ENCODE data around the gene WWC1. TPM values are rescaled to one million over a fixed set of nuclear protein-coding genes. Genes with fewer than 3 reads are reported as not detected.

WWC1 gene
- total and polyA plus RNA-seq, 9 of the 15 experiments (the other 6 are each of a cell fraction or from before 2014, with no cell fraction given), result under 0.01 to 0.54 (median 0.42) TPM; not detected in 6

- no peak for TF ChIP-seq KLF10 (CRISPR knock-in tag; IDR thresholded peaks at IDR 0.05)
- no peak for TF ChIP-seq RBFOX2 (IDR thresholded peaks at IDR 0.05; ENCODE audit: low read depth, low read length)
- no peak for TF ChIP-seq TBP (optimal IDR thresholded peaks at IDR 0.05; ENCODE audit: low read depth, low read length)
- no peak for TF ChIP-seq ZC3H4 (CRISPR knock-in tag; IDR thresholded peaks at IDR 0.05; ENCODE audit: borderline replicate concordance)
- TF ChIP-seq, protein P1, sequence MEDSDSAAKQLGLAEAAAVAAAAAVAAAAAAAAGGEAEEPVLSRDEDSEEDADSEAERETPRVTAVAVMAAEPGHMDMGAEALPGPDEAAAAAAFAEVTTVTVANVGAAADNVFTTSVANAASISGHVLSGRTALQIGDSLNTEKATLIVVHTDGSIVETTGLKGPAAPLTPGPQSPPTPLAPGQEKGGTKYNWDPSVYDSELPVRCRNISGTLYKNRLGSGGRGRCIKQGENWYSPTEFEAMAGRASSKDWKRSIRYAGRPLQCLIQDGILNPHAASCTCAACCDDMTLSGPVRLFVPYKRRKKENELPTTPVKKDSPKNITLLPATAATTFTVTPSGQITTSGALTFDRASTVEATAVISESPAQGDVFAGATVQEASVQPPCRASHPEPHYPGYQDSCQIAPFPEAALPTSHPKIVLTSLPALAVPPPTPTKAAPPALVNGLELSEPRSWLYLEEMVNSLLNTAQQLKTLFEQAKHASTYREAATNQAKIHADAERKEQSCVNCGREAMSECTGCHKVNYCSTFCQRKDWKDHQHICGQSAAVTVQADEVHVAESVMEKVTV (CRISPR knock-in tag; IDR thresholded peaks at IDR 0.05), result no peak
- no peak for TF ChIP-seq ETS2 (tag; IDR thresholded peaks at IDR 0.05; ENCODE audit: borderline replicate concordance, poor library complexity, severe bottlenecking)
- no peak for TF ChIP-seq FOXA1 (IDR thresholded peaks at IDR 0.05; ENCODE audit: borderline replicate concordance)
- no peak for TF ChIP-seq SMARCA5 (IDR thresholded peaks at IDR 0.05)
- TF ChIP-seq, protein P2, sequence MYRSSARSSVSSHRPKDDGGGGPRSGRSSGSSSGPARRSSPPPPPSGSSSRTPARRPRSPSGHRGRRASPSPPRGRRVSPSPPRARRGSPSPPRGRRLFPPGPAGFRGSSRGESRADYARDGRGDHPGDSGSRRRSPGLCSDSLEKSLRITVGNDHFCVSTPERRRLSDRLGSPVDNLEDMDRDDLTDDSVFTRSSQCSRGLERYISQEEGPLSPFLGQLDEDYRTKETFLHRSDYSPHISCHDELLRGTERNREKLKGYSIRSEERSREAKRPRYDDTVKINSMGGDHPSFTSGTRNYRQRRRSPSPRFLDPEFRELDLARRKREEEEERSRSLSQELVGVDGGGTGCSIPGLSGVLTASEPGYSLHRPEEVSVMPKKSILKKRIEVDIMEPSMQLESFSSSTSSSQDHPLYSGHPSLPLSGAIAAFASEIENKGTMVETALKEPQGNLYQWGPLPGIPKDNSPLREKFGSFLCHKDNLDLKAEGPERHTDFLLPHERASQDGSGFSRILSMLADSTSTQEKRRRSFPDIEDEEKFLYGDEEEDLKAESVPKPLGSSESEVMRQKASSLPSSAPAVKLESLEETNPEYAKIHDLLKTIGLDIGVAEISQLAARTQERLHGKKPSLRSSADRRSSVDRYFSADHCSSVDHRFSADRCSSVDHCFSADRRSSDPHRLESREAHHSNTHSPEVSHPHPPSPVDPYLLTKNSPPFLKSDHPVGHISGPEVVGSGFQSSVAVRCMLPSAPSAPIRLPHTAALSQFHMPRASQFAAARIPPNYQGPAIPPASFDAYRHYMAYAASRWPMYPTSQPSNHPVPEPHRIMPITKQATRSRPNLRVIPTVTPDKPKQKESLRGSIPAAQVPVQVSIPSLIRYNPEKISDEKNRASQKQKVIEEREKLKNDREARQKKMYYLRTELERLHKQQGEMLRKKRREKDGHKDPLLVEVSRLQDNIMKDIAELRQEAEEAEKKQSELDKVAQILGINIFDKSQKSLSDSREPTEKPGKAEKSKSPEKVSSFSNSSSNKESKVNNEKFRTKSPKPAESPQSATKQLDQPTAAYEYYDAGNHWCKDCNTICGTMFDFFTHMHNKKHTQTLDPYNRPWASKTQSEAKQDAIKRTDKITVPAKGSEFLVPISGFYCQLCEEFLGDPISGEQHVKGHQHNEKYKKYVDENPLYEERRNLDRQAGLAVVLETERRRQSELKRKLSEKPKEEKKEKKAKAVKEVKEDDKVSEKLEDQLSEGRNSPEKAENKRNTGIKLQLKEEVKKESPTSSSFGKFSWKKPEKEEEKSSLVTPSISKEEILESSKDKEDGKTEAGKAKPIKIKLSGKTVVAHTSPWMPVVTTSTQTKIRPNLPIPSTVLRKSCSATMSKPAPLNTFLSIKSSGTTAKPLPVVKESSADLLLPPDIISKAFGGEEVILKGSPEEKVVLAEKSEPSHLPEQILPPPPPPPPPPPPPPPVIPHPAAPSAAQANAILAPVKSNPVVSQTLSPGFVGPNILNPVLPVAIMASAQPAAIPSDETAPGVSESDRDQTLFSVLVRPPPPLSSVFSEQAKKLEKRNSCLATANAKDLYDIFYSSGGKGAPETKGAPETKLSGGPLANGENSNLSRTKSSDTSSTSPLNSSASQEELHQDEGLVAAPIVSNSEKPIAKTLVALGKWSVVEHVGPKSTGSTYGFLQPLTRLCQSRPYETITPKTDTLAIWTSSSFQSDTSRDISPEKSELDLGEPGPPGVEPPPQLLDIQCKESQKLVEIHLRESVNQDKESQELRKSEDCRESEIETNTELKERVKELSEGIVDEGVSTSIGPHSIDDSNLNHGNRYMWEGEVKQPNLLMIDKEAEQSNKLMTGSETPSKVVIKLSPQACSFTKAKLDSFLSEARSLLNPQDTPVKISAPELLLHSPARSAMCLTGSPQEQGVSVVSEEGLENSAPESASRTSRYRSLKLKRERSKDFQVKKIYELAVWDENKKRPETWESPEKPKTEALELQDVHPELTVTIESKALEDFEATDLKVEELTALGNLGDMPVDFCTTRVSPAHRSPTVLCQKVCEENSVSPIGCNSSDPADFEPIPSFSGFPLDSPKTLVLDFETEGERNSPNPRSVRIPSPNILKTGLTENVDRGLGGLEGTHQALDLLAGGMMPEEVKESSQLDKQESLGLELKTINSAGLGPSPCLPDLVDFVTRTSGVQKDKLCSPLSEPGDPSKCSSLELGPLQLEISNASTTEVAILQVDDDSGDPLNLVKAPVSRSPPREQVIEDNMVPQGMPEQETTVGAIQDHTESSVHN (IDR thresholded peaks at IDR 0.05; ENCODE audit: borderline replicate concordance in 1 of 2, low read depth in 1 of 2), result no peak
Measured at GRCh38 chr5:168260353-168261226, 30.9 kb upstream of the WWC1 start (continued).

All from K562 (cell line).